Suprapubic skin (tissue), 4 donors: Measurements from ENCODE around the gene METTL16. TPM values are rescaled to one million over a fixed set of nuclear protein-coding genes. Genes with fewer than 3 reads are reported as not detected.

Experiments
- DNase-seq, 2 donors: peaks; one replicate each; pipeline ENCODE4 v3.0.0-alpha.2; 2019; ENCODE audit warnings: low spot score in 2 of 2
- H3K27ac ChIP-seq: fragments of 200-600 bp; sonication (generic); one replicate; pipeline ENCODE4 v1.5.1; 2019
- H3K27me3 ChIP-seq: fragments of 200-600 bp; sonication (generic); one replicate; pipeline ENCODE4 v1.5.1; 2019
- H3K36me3 ChIP-seq: fragments of 200-600 bp; sonication (generic); one replicate; pipeline ENCODE4 v1.5.1; 2019
- H3K4me1 ChIP-seq: fragments of 200-600 bp; sonication (generic); one replicate; pipeline ENCODE4 v1.5.1; 2019
- H3K4me3 ChIP-seq: fragments of 200-600 bp; sonication (generic); one replicate; pipeline ENCODE4 v1.5.1; 2019; ENCODE audit warnings: mild to moderate bottlenecking
- H3K9me3 ChIP-seq: fragments of 200-600 bp; sonication (generic); one replicate; pipeline ENCODE4 v1.5.1; 2019
- EP300 ChIP-seq: sonication (generic); formaldehyde crosslinking; IDR thresholded peaks from one replicate; pipeline ENCODE4 v1.6.1; 2017; ENCODE audit warnings: antibody characterized with exemption
- POLR2A ChIP-seq, 2 donors: fragments of 450-650 bp; IDR thresholded peaks; one replicate each; pipeline ENCODE4 v1.6.1; 2017; ENCODE audit warnings: antibody characterized with exemption in 2 of 2, mild to moderate bottlenecking in 2 of 2, moderate library complexity in 2 of 2
- POLR2AphosphoS5 ChIP-seq, 3 donors: sonication (generic); formaldehyde crosslinking; IDR thresholded peaks; one replicate each; pipeline ENCODE4 v1.6.1; 2017; ENCODE audit warnings: antibody characterized with exemption in 3 of 3
- WGBS: methylation state at CpG from one replicate; pipeline ENCODE4 v1.1.5; 2018; 5-methylcytosine and 5-hydroxymethylcytosine counted together
- total RNA-seq, 4 donors: library from RNA; depleted of rRNA; stranded (reverse); fragments of >200 nt; gene quantifications; one replicate each; pipeline ENCODE4 v1.1.0, GENCODE V29; 2016
- TF ChIP-seq, protein P1 (sequence below), 2 donors: fragments of 200-600 bp in 1 of 2; fragments of 450-650 bp in 1 of 2; sonication (generic) in 1 of 2; IDR thresholded peaks; one replicate each; pipeline ENCODE4 v1.5.1; 2016 to 2019; ENCODE audit warnings: antibody characterized with exemption in 2 of 2, mild to moderate bottlenecking in 1 of 2, moderate library complexity in 1 of 2

METTL16 gene
- total RNA-seq, 4 donors from 2014 or later = 30.8 to 53.3 (median 35.9) TPM

DNA sequence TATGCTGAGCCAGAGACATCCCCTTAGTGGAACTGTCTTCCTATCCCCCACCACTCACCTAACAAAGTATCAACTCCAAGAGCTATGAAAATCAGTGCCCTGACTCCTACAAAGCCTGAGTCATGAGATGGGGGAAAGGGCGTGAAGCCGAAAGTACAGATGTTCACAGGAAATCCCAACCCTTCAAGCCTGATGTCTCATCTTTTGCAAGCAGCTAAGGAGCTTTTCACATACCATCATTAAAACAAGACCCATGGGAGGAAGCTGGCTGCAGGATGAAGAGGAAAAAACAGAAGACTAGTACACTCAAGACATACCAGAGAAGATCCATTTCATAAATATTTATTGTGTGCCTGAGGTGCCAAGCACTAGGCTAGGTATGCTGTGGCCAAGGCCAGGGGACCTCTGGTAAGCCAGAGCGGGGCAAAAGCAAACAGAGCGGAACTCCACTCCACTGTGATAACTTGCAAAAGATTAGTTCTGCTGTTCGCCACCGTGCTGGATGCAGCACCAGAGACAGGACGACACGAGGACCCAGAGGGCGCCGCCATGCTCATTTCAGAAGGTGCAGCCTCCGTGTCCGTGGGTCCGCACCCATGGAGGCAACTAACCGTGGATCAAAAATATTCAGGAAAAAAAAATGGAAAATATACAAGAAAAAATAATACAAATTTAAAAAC lies 106.3 kb downstream of the METTL16 start:
- Histone ChIP-seq H3K4me1 (peaks cover 60% of the 10 kb centered on the region), H3K9me3 (no peaks in the 10 kb centered on the region), H3K27me3 (no peaks in the 10 kb centered on the region), H3K27ac (peak overlapping the region; percentile 92), H3K4me3 (no peak overlapping the region), H3K36me3 (no peaks in the 10 kb centered on the region)
- WGBS = 67% methylated on average over 14 of the region's 14 CpGs
- peak in 1 of 2 donors; percentile 70 for DNase-seq
- no peak for TF ChIP-seq POLR2A (IDR thresholded peaks at IDR 0.05)
- TF ChIP-seq EP300 = no peak
- TF ChIP-seq, protein P1, sequence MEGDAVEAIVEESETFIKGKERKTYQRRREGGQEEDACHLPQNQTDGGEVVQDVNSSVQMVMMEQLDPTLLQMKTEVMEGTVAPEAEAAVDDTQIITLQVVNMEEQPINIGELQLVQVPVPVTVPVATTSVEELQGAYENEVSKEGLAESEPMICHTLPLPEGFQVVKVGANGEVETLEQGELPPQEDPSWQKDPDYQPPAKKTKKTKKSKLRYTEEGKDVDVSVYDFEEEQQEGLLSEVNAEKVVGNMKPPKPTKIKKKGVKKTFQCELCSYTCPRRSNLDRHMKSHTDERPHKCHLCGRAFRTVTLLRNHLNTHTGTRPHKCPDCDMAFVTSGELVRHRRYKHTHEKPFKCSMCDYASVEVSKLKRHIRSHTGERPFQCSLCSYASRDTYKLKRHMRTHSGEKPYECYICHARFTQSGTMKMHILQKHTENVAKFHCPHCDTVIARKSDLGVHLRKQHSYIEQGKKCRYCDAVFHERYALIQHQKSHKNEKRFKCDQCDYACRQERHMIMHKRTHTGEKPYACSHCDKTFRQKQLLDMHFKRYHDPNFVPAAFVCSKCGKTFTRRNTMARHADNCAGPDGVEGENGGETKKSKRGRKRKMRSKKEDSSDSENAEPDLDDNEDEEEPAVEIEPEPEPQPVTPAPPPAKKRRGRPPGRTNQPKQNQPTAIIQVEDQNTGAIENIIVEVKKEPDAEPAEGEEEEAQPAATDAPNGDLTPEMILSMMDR (IDR thresholded peaks at IDR 0.05) = no peak
- peak in 2 of 3 donors; percentile 33 to 37 for TF ChIP-seq POLR2AphosphoS5 (IDR thresholded peaks at IDR 0.05)

DNA sequence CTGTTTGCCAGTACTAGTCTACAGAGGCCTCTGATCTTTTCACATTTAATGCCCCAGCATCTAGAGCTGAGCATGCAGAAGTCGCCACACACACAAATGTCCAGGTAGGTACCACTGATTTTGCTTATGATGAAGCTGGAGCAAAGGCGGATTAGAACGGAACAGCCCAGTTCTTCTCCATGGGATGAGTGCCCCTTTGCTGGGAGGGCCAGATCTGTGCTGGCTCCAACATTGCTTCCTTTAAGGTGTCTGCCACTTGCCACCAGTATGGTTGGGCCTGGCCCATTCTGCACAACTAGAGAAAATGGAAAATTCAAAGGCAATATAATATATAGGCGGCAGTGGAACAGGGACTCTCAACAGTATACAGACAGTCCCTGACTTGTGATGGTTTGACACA lies 108.6 kb downstream of the METTL16 start:
- Histone ChIP-seq H3K36me3 (no peaks in the 10 kb centered on the region), H3K9me3 (no peaks in the 10 kb centered on the region), H3K27ac (peak overlapping the region; percentile 99), H3K4me3 (no peak overlapping the region), H3K27me3 (no peaks in the 10 kb centered on the region), H3K4me1 (peaks cover 73% of the 10 kb centered on the region)
- 92% methylated on average over 4 of the region's 4 CpGs for WGBS
- peak in 1 of 2 donors; percentile 57 for DNase-seq
- TF ChIP-seq EP300 (no peak), POLR2AphosphoS5 (IDR thresholded peaks at IDR 0.05) (no peak), POLR2A (IDR thresholded peaks at IDR 0.05) (no peak)
- TF ChIP-seq, protein P1 (IDR thresholded peaks at IDR 0.05) = no peak

DNA sequence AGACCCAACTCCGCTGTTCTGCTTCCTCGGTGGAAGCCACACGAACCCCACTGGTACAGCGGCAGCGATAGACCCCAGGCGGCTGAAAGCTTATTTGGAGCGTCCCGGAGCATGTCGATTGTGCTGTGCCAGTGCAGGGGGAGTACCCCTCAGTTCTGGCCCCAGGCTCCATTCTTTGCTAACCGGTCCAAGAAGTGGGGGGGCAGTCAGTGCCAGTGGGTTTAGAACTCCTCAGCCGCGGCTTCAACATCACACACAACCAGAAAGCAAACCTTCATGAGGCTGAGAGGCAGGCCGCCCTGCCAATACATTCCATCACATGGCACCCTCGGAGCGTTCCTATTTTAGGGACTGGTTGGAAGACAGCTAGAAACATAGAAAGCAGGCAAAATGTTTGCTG lies 109.1 kb downstream of the METTL16 start:
- WGBS = 17% methylated on average over 12 of the region's 15 CpGs
- DNase-seq = peak in 1 of 2 donors; percentile 67
- H3K27ac ChIP-seq = peak overlapping the region; percentile 99
- peak overlapping the region; percentile 91 for H3K4me3 ChIP-seq
- no peaks in the 10 kb centered on the region for H3K36me3 ChIP-seq
- peaks cover 73% of the 10 kb centered on the region for H3K4me1 ChIP-seq
- H3K27me3 ChIP-seq = no peaks in the 10 kb centered on the region
- TF ChIP-seq POLR2A (IDR thresholded peaks at IDR 0.05) (no peak), EP300 (no peak), POLR2AphosphoS5 (IDR thresholded peaks at IDR 0.05) (no peak)
- TF ChIP-seq, protein P1 (IDR thresholded peaks at IDR 0.05) = no peak
- H3K9me3 ChIP-seq = no peaks in the 10 kb centered on the region

DNA sequence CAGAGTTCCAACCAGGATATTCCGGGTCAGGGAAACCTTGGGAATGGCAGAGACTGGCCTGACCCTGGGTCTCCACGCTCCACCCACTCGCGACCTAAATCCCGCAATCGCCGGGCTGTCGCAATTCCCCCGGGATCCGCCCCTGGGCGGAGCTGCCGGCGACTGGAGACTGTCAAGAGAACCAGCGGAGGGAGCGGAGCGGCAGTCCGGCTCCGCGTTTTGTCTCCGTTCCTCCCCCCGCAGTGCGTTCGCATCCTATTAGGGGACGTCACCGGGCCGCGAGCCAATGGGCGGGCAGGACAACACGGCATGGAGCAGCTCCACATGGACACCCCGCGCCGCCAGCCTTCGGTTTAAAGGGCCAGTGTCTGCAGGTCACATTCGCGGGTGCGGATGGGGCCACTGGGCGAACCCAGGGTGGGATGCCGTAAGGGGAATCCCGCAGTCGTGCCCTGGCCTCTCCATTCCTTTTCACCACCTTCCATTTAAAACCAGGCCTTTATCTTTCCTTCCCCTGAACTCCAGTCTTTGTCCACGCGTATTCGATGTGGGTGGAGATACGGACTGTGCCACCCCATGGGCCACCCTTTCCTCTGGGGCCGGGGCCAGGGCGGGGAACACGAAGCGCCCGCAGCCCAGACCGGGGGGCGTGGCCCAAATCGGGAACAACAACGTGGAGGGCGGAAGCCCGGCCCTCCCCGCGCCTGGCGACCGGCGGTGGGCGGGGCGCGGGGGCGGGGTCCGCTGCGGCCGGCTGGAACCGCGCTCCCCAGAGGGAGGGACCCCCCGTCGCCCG lies 110.1 kb downstream of the METTL16 start:
- WGBS = under 1% methylated on average over 38 of the region's 72 CpGs
- TF ChIP-seq, protein P1 (IDR thresholded peaks at IDR 0.05) = no peak
- TF ChIP-seq POLR2AphosphoS5 (IDR thresholded peaks at IDR 0.05) = peak; percentile 68 to 94 (median 81)

DNA sequence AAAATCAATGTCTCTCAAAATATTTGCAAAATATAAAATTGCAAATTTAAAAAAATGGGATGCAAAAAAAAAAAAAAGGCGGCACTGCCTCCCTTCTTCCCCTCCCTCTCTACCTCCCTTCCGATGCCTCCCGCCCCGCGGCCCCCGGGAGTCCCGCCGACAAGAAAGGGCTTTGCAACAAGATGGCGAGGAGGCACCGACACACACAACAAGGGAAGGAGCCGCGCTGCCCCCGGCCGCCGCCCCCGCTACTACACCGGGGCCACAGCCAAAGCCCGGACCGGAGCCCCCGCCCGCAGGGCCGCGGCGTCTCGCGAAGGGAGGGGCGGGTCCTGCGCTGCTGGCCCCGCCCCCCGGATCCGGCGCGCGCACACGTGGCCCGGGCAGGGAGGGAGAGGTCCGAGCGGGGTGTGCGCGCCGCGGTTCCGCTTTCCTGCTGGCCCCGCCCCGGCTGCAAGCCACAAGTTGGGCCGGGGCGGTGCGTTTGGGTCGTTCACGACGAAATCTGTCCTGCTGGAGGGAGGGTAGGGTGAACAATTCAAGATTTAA lies 110.7 kb downstream of the METTL16 start, which contains the start of gene MNT:
MNT (minus strand) TSS at position 184 of the 549 bp plus-strand sequence. CDS start 348 bp downstream, outside the sequence.
- H3K27ac ChIP-seq = peak within 1 kb of the TSS; percentile 99
- DNase-seq = peak; percentile 96 to 97
- WGBS = under 1% methylated on average over 46 of the region's 51 CpGs
- TF ChIP-seq POLR2A (IDR thresholded peaks at IDR 0.05) = peak in 1 of 2 donors; percentile 16
- no peak for TF ChIP-seq EP300
- peak in 1 of 3 donors; percentile 52 for TF ChIP-seq POLR2AphosphoS5 (IDR thresholded peaks at IDR 0.05)
- TF ChIP-seq, protein P1 (IDR thresholded peaks at IDR 0.05) = no peak
- no peaks in the 10 kb centered on the region for H3K9me3 ChIP-seq
- H3K4me3 ChIP-seq = peak within 1 kb of the TSS; percentile 91
- H3K27me3 ChIP-seq = no peaks in the 10 kb centered on the region
- H3K4me1 ChIP-seq = peaks cover 73% of the 10 kb centered on the region
- H3K36me3 ChIP-seq = no peaks in the 10 kb centered on the region

More for the DNA sequence above, 110.1 kb downstream of the METTL16 start:
- no peaks in the 10 kb centered on the region for H3K36me3 ChIP-seq
- DNase-seq = peak; percentile 100
- no peaks in the 10 kb centered on the region for H3K27me3 ChIP-seq
- no peaks in the 10 kb centered on the region for H3K9me3 ChIP-seq
- H3K4me1 ChIP-seq = peaks cover 73% of the 10 kb centered on the region
- peak overlapping the region; percentile 91 for H3K4me3 ChIP-seq
- peak overlapping the region; percentile 99 for H3K27ac ChIP-seq
